ENCODE results near the gene EPHB1. TPM values are rescaled to one million over a fixed set of nuclear protein-coding genes. Genes with fewer than 3 reads are reported as not detected.
"Not testable (repeated sequence)": the region's sequence is repeated elsewhere in the genome, so short reads cannot be mapped to it uniquely, and the experiment has no call there.

EPHB1 gene
- total and polyA plus RNA-seq, 9 donors: 3.5 to 53.4 (median 34.4) TPM

DNA sequence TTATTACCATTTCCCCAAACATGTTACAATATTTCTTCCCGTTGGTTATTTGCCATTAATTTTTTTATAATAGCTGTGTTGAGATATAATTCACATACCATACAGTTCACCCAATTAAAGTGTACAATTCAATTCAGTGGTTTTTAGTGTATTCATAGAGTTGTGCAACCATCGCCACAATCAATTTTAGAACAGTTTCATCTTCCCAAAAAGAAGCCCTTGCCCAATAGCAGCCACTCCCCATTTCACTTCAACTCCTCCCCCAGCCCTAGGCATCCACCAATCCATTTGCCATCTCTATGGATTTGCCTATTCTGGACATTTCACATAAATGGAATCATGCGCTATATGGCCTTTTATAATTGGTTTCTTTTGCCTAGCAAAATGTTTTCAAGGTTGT is 225.1 kb downstream of the EPHB1 start:
- H3K27me3 ChIP-seq (ENCODE audit: control insufficient read depth, insufficient read depth, low read length): no peaks in the 10 kb centered on the region
- no peak overlapping the region for H3K27ac ChIP-seq (ENCODE audit: low read length)
- no CpG with 5 or more reads among the region's 3 CpGs for WGBS (ENCODE audit: insufficient coverage)
- no peak overlapping the region for H3K4me3 ChIP-seq (ENCODE audit: low read length)
- no peaks in the 10 kb centered on the region for H3K4me1 ChIP-seq (ENCODE audit: control insufficient read depth, insufficient read depth, low read length)
- no peaks in the 10 kb centered on the region for H3K36me3 ChIP-seq (ENCODE audit: control insufficient read depth, insufficient read depth, low read length)
- no peak for DNase-seq
- no peaks in the 10 kb centered on the region for H3K9me3 ChIP-seq (replicated peaks; ENCODE audit: control insufficient read depth, low read depth, low read length)

DNA sequence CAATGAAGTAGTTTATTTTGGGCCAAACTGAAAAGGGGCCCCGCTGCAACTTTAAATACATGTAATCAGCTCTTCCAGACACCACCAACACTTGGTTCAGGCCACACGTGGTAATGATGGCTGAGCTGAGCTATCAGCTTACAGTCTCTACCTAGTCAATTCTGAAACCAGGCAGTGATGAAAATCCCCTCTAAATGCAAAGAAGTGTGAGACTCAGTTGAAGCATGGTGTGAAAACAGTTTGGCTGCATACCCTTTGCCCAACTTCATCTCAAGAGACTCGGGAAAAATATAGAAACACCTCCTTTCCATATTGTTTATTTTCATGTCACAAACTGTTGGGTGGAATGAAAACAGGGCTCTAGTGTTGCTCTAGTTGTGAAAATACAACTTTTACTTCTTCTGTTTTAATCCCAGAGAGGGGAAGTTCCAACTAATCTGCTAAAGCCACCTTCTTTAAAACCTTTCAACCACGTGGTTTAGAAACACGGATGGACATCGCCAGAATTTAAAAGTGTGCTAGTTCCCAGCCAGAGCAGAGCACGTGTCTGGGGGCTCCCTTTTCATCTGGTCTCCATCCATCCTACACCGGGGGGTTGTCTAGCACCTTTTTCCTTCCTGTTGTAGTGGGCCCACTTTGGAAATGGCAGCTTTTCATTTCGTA is 229.1 kb downstream of the EPHB1 start:
- Histone ChIP-seq H3K9me3 (replicated peaks; ENCODE audit: control insufficient read depth, low read depth, low read length) (no peaks in the 10 kb centered on the region), H3K27ac (ENCODE audit: low read length) (no peak overlapping the region), H3K27me3 (ENCODE audit: control insufficient read depth, insufficient read depth, low read length) (no peaks in the 10 kb centered on the region), H3K4me1 (ENCODE audit: control insufficient read depth, insufficient read depth, low read length) (no peaks in the 10 kb centered on the region), H3K36me3 (ENCODE audit: control insufficient read depth, insufficient read depth, low read length) (no peaks in the 10 kb centered on the region), H3K4me3 (ENCODE audit: low read length) (no peak overlapping the region)
- no peak for DNase-seq
- 15% methylated on average over 4 of the region's 9 CpGs for WGBS (ENCODE audit: insufficient coverage)

DNA sequence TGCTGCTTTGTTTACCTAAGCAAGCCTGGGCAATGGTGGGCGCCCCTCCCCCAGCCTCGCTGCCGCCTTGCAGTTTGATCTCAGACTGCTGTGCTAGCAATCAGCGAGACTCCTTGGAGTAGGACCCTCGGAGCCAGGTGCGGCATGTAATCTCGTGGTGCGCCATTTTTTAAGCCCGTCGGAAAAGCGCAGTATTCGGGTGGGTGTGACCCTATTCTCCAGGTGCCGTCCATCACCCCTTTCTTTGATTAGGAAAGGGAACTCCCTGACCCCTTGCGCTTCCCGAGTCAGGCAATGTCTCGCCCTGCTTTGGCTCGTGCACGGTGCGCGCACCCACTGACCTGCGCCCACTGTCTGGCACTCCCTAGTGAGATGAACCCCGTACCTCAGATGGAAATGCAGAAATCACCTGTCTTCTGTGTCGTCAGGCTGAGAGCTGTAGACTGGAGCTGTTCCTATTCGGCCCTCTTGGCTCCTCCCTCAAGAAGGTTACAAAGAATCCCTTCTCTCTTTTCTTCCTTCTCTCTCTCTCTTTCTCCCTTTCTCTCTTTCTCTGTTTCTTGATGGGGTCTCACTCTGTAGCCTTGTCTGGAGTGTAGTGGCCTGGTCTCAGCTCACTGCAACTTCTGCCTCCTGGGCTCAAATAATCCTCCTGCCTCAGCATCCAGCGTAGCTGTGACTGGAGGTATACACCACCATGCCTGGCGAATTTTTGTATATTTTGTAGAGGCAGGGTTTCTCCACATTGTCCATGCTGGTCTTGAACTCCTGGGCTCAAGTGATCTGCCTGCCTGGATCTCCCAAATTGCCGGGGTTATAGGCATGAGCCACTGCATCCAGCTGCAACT is 235.9 kb downstream of the EPHB1 start:
- not testable (repeated sequence) for H3K4me1 ChIP-seq (ENCODE audit: control insufficient read depth, insufficient read depth, low read length); H3K27me3 ChIP-seq (ENCODE audit: control insufficient read depth, insufficient read depth, low read length); H3K36me3 ChIP-seq (ENCODE audit: control insufficient read depth, insufficient read depth, low read length); H3K27ac ChIP-seq (ENCODE audit: low read length); H3K4me3 ChIP-seq (ENCODE audit: low read length); DNase-seq; H3K9me3 ChIP-seq (replicated peaks; ENCODE audit: control insufficient read depth, low read depth, low read length)
- WGBS (ENCODE audit: insufficient coverage): 11% methylated on average over 19 of the region's 27 CpGs

DNA sequence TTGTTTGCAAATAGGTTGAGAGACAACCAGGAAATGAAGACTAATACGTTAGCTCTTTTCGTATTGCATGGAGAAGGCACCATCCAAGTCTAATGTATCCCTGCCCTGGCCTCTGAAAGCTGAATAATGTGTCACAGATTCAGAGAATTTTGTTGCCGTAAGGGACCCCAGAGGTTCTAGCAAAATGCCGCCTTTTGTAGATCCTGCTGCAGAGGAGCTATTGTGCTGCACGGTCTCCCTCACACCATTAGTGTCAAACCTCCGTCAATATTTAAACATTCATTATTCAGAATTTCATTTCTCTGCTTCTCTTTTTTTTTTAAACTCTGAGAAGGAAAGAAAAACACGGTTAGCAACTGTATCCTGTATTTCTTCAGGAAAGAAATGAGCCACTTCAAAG is 238.7 kb downstream of the EPHB1 start:
- Histone ChIP-seq H3K36me3 (ENCODE audit: control insufficient read depth, insufficient read depth, low read length) (no peaks in the 10 kb centered on the region), H3K4me1 (ENCODE audit: control insufficient read depth, insufficient read depth, low read length) (no peaks in the 10 kb centered on the region), H3K9me3 (replicated peaks; ENCODE audit: control insufficient read depth, low read depth, low read length) (no peaks in the 10 kb centered on the region), H3K27ac (ENCODE audit: low read length) (no peak overlapping the region), H3K27me3 (ENCODE audit: control insufficient read depth, insufficient read depth, low read length) (peaks cover 4% of the 10 kb centered on the region), H3K4me3 (ENCODE audit: low read length) (no peak overlapping the region)
- 47% methylated on average over 5 of the region's 7 CpGs for WGBS (ENCODE audit: insufficient coverage)
- DNase-seq: no peak

DNA sequence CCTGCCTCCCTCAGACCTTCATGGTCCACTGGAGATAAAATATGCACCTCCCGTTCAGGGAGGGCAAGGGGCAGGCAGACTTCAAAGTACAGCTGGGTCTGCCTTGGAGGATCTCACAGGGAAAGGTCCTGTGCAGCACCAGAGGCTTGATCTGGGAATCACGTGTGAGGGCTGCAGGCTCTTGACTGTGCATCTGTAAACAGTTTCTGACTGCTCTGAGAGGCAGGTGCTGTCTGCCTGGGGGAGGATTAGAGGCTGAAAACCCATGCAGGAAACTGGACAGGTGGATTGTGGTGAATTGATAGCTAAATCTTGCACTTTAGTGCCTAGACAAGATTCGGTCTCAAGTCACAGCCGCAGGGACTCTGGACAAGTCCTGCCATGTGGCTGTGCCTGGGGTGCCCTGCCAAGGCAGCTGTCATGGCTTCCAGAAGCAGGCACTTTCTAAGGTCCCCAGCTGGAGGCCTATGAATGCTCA is 239.3 kb downstream of the EPHB1 start:
- no peak overlapping the region for H3K4me3 ChIP-seq (ENCODE audit: low read length)
- no peak overlapping the region for H3K27ac ChIP-seq (ENCODE audit: low read length)
- H3K4me1 ChIP-seq (ENCODE audit: control insufficient read depth, insufficient read depth, low read length): no peaks in the 10 kb centered on the region
- H3K27me3 ChIP-seq (ENCODE audit: control insufficient read depth, insufficient read depth, low read length): peaks cover 4% of the 10 kb centered on the region
- no peaks in the 10 kb centered on the region for H3K9me3 ChIP-seq (replicated peaks; ENCODE audit: control insufficient read depth, low read depth, low read length)
- peak; percentile 11 for DNase-seq
- 34% methylated on average over 4 of the region's 4 CpGs for WGBS (ENCODE audit: insufficient coverage)
- no peaks in the 10 kb centered on the region for H3K36me3 ChIP-seq (ENCODE audit: control insufficient read depth, insufficient read depth, low read length)

DNA sequence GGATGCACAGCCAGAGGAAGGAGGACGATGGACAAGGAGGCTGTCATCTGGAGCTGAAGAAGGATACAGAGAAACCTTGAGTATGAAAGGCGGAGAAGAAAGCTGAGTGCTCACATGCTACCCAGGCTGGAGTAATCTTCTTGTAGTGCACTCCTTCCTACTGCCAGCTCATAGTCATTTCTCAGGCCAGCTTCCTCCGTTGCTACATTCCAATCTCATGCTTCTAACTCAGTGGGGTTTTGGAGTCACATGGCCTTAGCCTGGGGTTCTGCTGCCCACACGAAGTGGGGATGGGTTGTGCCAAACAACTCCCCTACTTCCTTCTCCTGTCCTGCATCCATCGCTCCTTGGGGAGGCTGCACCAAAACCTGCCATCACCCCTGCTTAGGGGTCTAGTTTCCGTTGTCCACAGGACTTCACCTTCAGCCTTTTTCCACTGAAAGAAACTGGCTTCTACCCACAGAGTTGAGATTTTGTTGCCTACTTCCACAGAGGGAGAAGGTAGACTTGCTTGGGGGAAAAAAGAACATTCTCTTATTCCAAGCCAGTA is 239.9 kb downstream of the EPHB1 start:
- DNase-seq: no peak
- 77% methylated on average over 4 of the region's 6 CpGs for WGBS (ENCODE audit: insufficient coverage)
- Histone ChIP-seq H3K27ac (ENCODE audit: low read length) (no peak overlapping the region), H3K4me3 (ENCODE audit: low read length) (no peak overlapping the region), H3K36me3 (ENCODE audit: control insufficient read depth, insufficient read depth, low read length) (no peaks in the 10 kb centered on the region), H3K4me1 (ENCODE audit: control insufficient read depth, insufficient read depth, low read length) (no peaks in the 10 kb centered on the region), H3K9me3 (replicated peaks; ENCODE audit: control insufficient read depth, low read depth, low read length) (no peaks in the 10 kb centered on the region), H3K27me3 (ENCODE audit: control insufficient read depth, insufficient read depth, low read length) (peaks cover 4% of the 10 kb centered on the region)

DNA sequence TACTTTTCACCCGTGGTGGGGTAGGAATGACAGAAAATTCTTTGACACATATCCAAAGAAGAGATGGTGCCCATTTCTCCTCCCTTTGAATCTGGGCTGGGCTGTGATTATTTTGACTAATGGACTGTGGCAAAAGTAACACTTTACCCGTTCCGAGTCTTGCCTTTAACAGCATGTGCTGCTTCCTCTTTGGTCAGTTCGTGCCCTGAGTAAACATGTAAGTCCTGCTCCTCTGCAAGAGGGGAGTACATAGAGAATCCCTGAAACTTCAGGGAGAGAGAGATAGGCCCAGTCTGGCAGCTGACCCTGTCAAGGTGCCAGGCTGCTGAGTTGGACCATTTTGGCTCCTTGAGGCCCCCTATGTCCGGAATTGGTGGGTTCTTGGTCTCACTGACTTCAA is 243.1 kb downstream of the EPHB1 start:
- no peak overlapping the region for H3K27ac ChIP-seq (ENCODE audit: low read length)
- H3K9me3 ChIP-seq (replicated peaks; ENCODE audit: control insufficient read depth, low read depth, low read length): no peaks in the 10 kb centered on the region
- no peaks in the 10 kb centered on the region for H3K4me1 ChIP-seq (ENCODE audit: control insufficient read depth, insufficient read depth, low read length)
- no peak overlapping the region for H3K4me3 ChIP-seq (ENCODE audit: low read length)
- no peaks in the 10 kb centered on the region for H3K36me3 ChIP-seq (ENCODE audit: control insufficient read depth, insufficient read depth, low read length)
- no peak for DNase-seq
- H3K27me3 ChIP-seq (ENCODE audit: control insufficient read depth, insufficient read depth, low read length): no peaks in the 10 kb centered on the region
- 83% methylated on average over 2 of the region's 5 CpGs for WGBS (ENCODE audit: insufficient coverage)

DNA sequence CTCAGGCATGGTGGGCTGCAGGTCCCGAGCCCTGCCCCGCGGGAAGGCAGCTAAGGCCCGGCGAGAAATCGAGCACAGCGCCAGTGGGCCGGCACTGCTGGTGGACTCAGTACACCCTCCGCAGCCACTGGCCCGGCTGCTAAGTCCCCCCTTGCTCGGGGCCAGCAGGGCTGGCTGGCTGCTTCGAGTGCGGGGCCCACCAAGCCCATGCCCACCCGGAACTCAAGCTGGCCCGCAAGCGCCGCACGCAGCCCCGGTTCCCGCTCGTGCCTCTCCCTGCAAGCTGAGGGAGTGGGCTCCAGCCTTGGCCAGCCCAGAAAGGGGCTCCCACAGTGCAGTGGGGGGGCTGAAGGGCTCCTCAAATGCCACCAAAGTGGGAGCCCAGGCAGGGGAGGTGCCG is 244.5 kb downstream of the EPHB1 start:
- H3K36me3 ChIP-seq (ENCODE audit: control insufficient read depth, insufficient read depth, low read length); H3K4me1 ChIP-seq (ENCODE audit: control insufficient read depth, insufficient read depth, low read length); H3K9me3 ChIP-seq (replicated peaks; ENCODE audit: control insufficient read depth, low read depth, low read length); H3K4me3 ChIP-seq (ENCODE audit: low read length); H3K27ac ChIP-seq (ENCODE audit: low read length); DNase-seq; H3K27me3 ChIP-seq (ENCODE audit: control insufficient read depth, insufficient read depth, low read length): not testable (repeated sequence)
- 93% methylated on average over 14 of the region's 22 CpGs for WGBS (ENCODE audit: insufficient coverage)

DNA sequence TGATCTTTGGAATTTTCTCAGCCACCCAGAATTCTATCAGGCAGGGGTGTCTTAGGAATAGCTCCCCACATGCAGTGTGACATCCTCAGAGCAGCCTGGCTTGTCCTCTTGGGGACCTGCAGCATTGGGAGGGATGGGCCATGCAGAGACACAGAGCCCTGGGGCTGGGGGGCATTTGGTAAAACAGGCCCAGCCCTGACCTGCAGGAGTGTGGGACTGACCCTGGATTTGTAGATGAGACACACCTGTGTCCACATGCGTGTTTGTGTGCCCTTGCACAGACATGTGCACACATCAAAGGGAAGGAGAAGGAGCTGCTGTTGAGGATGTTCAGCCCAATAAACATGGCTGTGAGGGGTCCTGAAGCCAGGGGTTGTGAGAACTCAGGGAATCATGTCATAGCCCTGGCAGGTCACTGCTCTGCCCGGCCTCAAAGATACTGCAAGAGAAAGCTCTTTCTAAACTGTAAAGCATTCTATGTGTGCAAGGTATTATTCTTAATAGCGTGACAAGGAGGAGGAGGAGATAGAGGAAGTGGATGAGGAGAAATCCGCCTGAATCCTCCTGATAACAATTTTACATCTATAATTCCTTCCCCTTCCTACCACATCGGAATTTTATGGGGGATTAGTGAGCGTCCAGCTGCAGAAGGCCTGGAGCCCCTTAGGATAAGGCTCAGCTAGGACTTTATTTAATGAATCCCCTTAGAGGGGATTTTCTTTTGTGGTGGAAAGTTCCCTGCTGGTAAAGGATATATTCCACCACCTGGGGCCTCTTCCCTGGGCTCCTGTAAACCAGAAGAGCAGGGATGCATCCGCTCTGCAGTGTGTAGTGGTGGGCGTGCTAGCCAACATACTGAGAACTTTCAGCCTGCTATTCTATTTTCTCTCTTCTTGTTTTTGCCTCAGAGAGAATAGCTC is 245.5 kb downstream of the EPHB1 start:
- Histone ChIP-seq H3K4me1 (ENCODE audit: control insufficient read depth, insufficient read depth, low read length) (no peaks in the 10 kb centered on the region), H3K27ac (ENCODE audit: low read length) (no peak overlapping the region), H3K4me3 (ENCODE audit: low read length) (no peak overlapping the region), H3K27me3 (ENCODE audit: control insufficient read depth, insufficient read depth, low read length) (no peaks in the 10 kb centered on the region), H3K9me3 (replicated peaks; ENCODE audit: control insufficient read depth, low read depth, low read length) (no peaks in the 10 kb centered on the region), H3K36me3 (ENCODE audit: control insufficient read depth, insufficient read depth, low read length) (no peaks in the 10 kb centered on the region)
- DNase-seq: no peak
- WGBS (ENCODE audit: insufficient coverage): 40% methylated on average over 4 of the region's 8 CpGs
